Measurements from ENCODE around the gene GALNT2.

GALNT2 gene

GRCh38 chr1:230317823-230318819 is 251.1 kb downstream of the GALNT2 start:
- DNase-seq (ENCODE audit: low spot score) = no peak

GRCh38 chr1:230319014-230319747 is 252.1 kb downstream of the GALNT2 start:
- no peak for DNase-seq (ENCODE audit: low spot score)

- DNase-seq (ENCODE audit: low spot score) = no peak
These were observed 253.8 kb downstream of the GALNT2 start for GRCh38 chr1:230320804-230321203.

- no peak for DNase-seq (ENCODE audit: low spot score)
These were observed 254.3 kb downstream of the GALNT2 start for GRCh38 chr1:230321341-230321740.

GRCh38 chr1:230321741-230322420 is 254.8 kb downstream of the GALNT2 start:
- no peak for DNase-seq (ENCODE audit: low spot score)

- DNase-seq (ENCODE audit: low spot score) = no peak
These were observed 255.4 kb downstream of the GALNT2 start for GRCh38 chr1:230322421-230322756.

GRCh38 chr1:230322967-230323547 is 256.0 kb downstream of the GALNT2 start:
- no peak for DNase-seq (ENCODE audit: low spot score)

- no peak for DNase-seq (ENCODE audit: low spot score)
These were observed 256.6 kb downstream of the GALNT2 start for GRCh38 chr1:230323686-230324085.

GRCh38 chr1:230326971-230327891 is 260.2 kb downstream of the GALNT2 start:
- no peak for DNase-seq (ENCODE audit: low spot score)

- no peak for DNase-seq (ENCODE audit: low spot score)
These were observed 260.9 kb downstream of the GALNT2 start for GRCh38 chr1:230327892-230328284.

- no peak for DNase-seq (ENCODE audit: low spot score)
These were observed 261.4 kb downstream of the GALNT2 start for GRCh38 chr1:230328342-230329015.

- no peak for DNase-seq (ENCODE audit: low spot score)
These were observed 263.1 kb downstream of the GALNT2 start for GRCh38 chr1:230330157-230330556.

Measured in SK-N-DZ (cell line).